K562 (cell line): Measurements from ENCODE around the gene RGS3. TPM values are rescaled to one million over a fixed set of nuclear protein-coding genes. Genes with fewer than 3 reads are reported as not detected.

Source experiments
- EGR1 ChIP-seq: fragments of 450-650 bp; conservative IDR thresholded peaks from 2 replicates; pipeline ENCODE4 v1.6.1; 2017; ENCODE audit warnings: mild to moderate bottlenecking
- ELF1 ChIP-seq: fragments of 200-800 bp; sonication (Bioruptor generic); IDR thresholded peaks from 2 replicates; pipeline ENCODE4 v1.6.1; 2016; ENCODE audit warnings: missing genetic modification characterization, missing compliant biosample characterization
- EP300 ChIP-seq: IDR thresholded peaks from 2 replicates; pipeline ENCODE4 v1.6.1; 2012; ENCODE audit warnings: low read length, improper control_type of control experiment
- NR4A1 ChIP-seq, 2 experiments: fragments of 250-450 bp in 1 of 2; fragments of 450-650 bp in 1 of 2; sonication (Bioruptor Pico) in 1 of 2; IDR thresholded peaks; 2 replicates each; pipeline versions ENCODE4 v1.4.0 to v1.6.1; 2016 to 2020; ENCODE audit warnings: mild to moderate bottlenecking in 2 of 2, missing compliant biosample characterization in 1 of 2, missing genetic modification characterization in 1 of 2, moderate library complexity in 1 of 2
- RCOR1 ChIP-seq, 2 experiments: IDR thresholded peaks; 2 replicates each; pipeline ENCODE4 v1.6.1; 2012; ENCODE audit warnings: low read depth in 2 of 2, low read length in 2 of 2, borderline replicate concordance in 1 of 2, improper control_type of control experiment in 1 of 2
- SMARCE1 ChIP-seq: fragments of 450-650 bp; IDR thresholded peaks from 2 replicates; pipeline ENCODE4 v1.7.1; 2016; ENCODE audit warnings: mild to moderate bottlenecking
- TAL1 ChIP-seq: fragments of 450-650 bp; IDR thresholded peaks from 2 replicates; pipeline ENCODE4 v1.6.1; 2016; ENCODE audit warnings: mild to moderate bottlenecking
- polyA plus RNA-seq, 8 experiments: library from polyadenylated mRNA; depleted of rRNA in 4 of 8; stranded (reverse) in 5 of 8; unstranded in 3 of 8; fragments of >200 nt; fragmentation: Nextera tagmentation in 2 of 8; fragmentation: Illumina TruSeq in 1 of 8; extraction: Ambion mirVana in 2 of 8; extraction: Trizol in 1 of 8; gene quantifications; 2 replicates each; pipeline versions ENCODE4 v1.2.1 to v1.2.3, GENCODE V29; 2011 to 2014; ENCODE audit warnings: inconsistent platforms in 1 of 8, missing spikeins in 1 of 8
- total RNA-seq, 7 experiments: library from RNA; depleted of rRNA in 6 of 7; stranded (reverse); fragments of >200 nt in 6 of 7; fragmentation: Illumina TruSeq in 2 of 7; extraction: Trizol in 2 of 7; gene quantifications; 2 replicates each; pipeline versions ENCODE4 v1.2.1 to v1.2.3, GENCODE V29; 2011 to 2021; ENCODE audit warnings: low replicate concordance in 1 of 7
- TF ChIP-seq, protein P1 (sequence below): sonication (generic); formaldehyde crosslinking; IDR thresholded peaks from 2 replicates; pipeline ENCODE4 v1.8.0; 2022; ENCODE audit warnings: mild to moderate bottlenecking, missing genetic modification reagents
- TF ChIP-seq, protein P2 (sequence below): fragments of 450-650 bp; IDR thresholded peaks from 2 replicates; pipeline ENCODE4 v1.6.1; 2016
- TF ChIP-seq, protein P3 (sequence below), 3 experiments: fragments of 200-800 bp in 1 of 3; sonication (Bioruptor generic) in 1 of 3; sonication (generic) in 1 of 3; formaldehyde crosslinking in 1 of 3; IDR thresholded peaks; 2 replicates each; pipeline versions ENCODE4 v1.6.1 to v1.8.0; 2016 to 2022; ENCODE audit warnings: mild to moderate bottlenecking in 2 of 3, missing compliant biosample characterization in 2 of 3, missing genetic modification characterization in 2 of 3, missing genetic modification reagents in 1 of 3
- TF ChIP-seq, protein P4 (sequence below), 2 experiments: fragments of 200-800 bp in 1 of 2; sonication (Bioruptor generic) in 1 of 2; sonication (generic) in 1 of 2; formaldehyde crosslinking in 1 of 2; IDR thresholded peaks in 1 of 2; conservative IDR thresholded peaks in 1 of 2; 2 replicates each; pipeline versions ENCODE4 v1.5.0 to v1.6.1; 2016 to 2020; ENCODE audit warnings: missing compliant biosample characterization in 1 of 2, missing genetic modification characterization in 1 of 2, missing genetic modification reagents in 1 of 2

The RGS3 gene
- total and polyA plus RNA-seq, 9 of the 15 experiments (the other 6 are each of a cell fraction or from before 2014, with no cell fraction given), result 0.08 to 2.9 (median 0.95) TPM

DNA sequence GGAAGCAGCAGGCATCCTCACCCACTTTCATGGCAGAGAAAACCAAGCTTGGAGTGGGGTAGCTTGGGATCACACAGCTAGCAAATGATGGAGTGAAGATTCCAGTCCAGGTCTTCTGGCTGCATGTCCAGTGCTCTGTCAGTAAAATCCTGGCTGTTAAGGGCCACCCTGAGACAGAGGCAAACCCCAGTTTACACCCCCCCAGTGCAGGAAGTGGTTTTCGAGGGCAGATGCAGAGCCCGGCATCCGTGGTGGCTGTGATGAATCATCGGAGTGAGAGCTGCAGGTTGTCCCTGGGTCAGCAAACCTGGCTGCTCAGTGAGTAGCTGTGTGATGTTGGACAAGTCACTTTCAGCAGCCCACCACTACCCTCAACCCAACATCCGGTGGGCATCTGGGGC lies 115.4 kb downstream of the RGS3 start (continued):
- TF ChIP-seq, protein P1, sequence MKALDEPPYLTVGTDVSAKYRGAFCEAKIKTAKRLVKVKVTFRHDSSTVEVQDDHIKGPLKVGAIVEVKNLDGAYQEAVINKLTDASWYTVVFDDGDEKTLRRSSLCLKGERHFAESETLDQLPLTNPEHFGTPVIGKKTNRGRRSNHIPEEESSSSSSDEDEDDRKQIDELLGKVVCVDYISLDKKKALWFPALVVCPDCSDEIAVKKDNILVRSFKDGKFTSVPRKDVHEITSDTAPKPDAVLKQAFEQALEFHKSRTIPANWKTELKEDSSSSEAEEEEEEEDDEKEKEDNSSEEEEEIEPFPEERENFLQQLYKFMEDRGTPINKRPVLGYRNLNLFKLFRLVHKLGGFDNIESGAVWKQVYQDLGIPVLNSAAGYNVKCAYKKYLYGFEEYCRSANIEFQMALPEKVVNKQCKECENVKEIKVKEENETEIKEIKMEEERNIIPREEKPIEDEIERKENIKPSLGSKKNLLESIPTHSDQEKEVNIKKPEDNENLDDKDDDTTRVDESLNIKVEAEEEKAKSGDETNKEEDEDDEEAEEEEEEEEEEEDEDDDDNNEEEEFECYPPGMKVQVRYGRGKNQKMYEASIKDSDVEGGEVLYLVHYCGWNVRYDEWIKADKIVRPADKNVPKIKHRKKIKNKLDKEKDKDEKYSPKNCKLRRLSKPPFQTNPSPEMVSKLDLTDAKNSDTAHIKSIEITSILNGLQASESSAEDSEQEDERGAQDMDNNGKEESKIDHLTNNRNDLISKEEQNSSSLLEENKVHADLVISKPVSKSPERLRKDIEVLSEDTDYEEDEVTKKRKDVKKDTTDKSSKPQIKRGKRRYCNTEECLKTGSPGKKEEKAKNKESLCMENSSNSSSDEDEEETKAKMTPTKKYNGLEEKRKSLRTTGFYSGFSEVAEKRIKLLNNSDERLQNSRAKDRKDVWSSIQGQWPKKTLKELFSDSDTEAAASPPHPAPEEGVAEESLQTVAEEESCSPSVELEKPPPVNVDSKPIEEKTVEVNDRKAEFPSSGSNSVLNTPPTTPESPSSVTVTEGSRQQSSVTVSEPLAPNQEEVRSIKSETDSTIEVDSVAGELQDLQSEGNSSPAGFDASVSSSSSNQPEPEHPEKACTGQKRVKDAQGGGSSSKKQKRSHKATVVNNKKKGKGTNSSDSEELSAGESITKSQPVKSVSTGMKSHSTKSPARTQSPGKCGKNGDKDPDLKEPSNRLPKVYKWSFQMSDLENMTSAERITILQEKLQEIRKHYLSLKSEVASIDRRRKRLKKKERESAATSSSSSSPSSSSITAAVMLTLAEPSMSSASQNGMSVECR, result no peak
- TF ChIP-seq, protein P2, sequence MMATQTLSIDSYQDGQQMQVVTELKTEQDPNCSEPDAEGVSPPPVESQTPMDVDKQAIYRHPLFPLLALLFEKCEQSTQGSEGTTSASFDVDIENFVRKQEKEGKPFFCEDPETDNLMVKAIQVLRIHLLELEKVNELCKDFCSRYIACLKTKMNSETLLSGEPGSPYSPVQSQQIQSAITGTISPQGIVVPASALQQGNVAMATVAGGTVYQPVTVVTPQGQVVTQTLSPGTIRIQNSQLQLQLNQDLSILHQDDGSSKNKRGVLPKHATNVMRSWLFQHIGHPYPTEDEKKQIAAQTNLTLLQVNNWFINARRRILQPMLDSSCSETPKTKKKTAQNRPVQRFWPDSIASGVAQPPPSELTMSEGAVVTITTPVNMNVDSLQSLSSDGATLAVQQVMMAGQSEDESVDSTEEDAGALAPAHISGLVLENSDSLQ, result 0 out of 2 replicates have a peak, but pooled peaks have one; percentile 6
- TF ChIP-seq, protein P3, sequence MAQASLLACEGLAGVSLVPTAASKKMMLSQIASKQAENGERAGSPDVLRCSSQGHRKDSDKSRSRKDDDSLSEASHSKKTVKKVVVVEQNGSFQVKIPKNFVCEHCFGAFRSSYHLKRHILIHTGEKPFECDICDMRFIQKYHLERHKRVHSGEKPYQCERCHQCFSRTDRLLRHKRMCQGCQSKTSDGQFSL (CRISPR knock-in tag; IDR thresholded peaks at IDR 0.05), result peak; percentile 77; the same call in 1 of the 2 replicates
- TF ChIP-seq, protein P3 (tag; IDR thresholded peaks at IDR 0.05), result no peak
- TF ChIP-seq, protein P4, sequence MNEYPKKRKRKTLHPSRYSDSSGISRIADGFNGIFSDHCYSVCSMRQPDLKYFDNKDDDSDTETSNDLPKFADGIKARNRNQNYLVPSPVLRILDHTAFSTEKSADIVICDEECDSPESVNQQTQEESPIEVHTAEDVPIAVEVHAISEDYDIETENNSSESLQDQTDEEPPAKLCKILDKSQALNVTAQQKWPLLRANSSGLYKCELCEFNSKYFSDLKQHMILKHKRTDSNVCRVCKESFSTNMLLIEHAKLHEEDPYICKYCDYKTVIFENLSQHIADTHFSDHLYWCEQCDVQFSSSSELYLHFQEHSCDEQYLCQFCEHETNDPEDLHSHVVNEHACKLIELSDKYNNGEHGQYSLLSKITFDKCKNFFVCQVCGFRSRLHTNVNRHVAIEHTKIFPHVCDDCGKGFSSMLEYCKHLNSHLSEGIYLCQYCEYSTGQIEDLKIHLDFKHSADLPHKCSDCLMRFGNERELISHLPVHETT (CRISPR knock-in tag; conservative IDR thresholded peaks at IDR 0.05 in 1 of 2, IDR thresholded peaks at IDR 0.05 in 1 of 2), result no peak
- TF ChIP-seq EP300, result peak; percentile 14; the same call in 1 of the 2 replicates
- 0 out of 2 replicates have a peak, but pooled peaks have one; percentile 24 for TF ChIP-seq EGR1
- no peak for TF ChIP-seq TAL1
- TF ChIP-seq ELF1, result peak; percentile 35; the same call in 1 of the 2 replicates
- TF ChIP-seq SMARCE1, result peak; percentile 36; the same call in 1 of the 2 replicates
- TF ChIP-seq NR4A1 (CRISPR knock-in tag; IDR thresholded peaks at IDR 0.05), result no peak
- no peak for TF ChIP-seq NR4A1 (tag; IDR thresholded peaks at IDR 0.05)
- TF ChIP-seq RCOR1 (IDR thresholded peaks at IDR 0.05; ENCODE audit: borderline replicate concordance in 1 of 2, low read depth in 2 of 2, low read length in 2 of 2), result peak in 1 of 2 experiments; percentile 56; a peak in 1 of 4 replicates
